Measurements from ENCODE around the gene CPSF3.

GRCh38 chr2:9390991-9391390, 32.5 kb upstream of the CPSF3 start:
- TF ChIP-seq EZH2 (IDR thresholded peaks at IDR 0.05; ENCODE audit: borderline replicate concordance, low read depth, low read length, poor library complexity, severe bottlenecking) (no peak), CTCF (conservative IDR thresholded peaks at IDR 0.05; ENCODE audit: low read depth, low read length) (no peak)
